ENCODE measurements around the gene ERICH4.

The ERICH4 gene, protein sequence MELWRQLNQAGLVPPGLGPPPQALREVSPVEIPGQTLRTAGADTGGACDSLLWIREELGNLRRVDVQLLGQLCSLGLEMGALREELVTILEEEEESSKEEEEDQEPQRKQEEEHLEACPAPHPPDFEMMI

DNA sequence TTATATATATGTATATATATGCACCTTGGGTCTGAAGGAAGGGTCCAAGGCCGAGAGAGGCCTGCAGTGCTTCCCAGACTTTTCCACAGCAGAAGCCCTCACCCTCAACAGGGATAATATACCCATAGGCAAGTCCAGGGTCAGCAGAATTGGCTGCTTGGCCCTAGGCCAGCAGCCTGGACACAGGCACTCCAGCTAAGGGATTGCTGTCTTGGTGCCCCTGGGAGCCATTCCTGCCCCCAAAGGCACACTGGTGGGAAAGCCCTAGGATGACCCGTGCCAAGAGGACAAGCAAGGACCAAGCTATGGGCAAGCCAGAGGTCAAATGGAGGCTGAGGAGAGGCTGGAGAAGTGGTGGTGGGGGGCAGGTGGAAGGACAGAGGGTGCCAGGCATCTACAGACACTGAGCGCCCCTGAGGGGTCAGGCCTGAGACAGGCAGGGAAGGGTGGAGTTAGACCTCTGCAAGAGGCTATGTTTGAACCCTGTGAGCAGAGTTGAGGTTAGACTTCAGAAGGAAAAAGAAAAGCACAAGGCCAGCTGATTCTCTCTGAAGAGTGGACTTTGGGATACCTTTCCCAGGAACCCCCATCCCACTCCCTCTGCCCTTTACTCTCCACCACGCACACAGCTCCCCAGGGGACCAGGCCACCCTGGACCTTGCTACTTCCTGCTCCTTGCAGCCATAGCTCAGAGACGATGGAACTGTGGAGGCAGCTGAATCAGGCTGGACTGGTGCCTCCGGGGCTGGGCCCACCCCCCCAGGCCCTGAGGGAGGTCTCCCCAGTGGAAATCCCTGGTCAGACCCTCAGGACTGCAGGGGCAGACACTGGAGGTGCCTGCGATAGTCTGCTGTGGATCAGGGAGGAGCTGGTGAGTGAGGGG is at the start of gene ERICH4:
Gene ERICH4 (plus strand): TSS at position 684 of the 883 bp plus-strand sequence. CDS start 14 bp downstream, at position 698.
- no peak for TF ChIP-seq CTCF (conservative IDR thresholded peaks at IDR 0.05; ENCODE audit: low read depth, low read length)
- no peak within 1 kb of the TSS for H3K4me3 ChIP-seq (ENCODE audit: low read depth, low read length)
- DNase-seq (ENCODE audit: low read depth) = no peak

- no peak overlapping the region for H3K4me3 ChIP-seq (ENCODE audit: low read depth, low read length)
- no peak for DNase-seq (ENCODE audit: low read depth)
- no peak for TF ChIP-seq CTCF (conservative IDR thresholded peaks at IDR 0.05; ENCODE audit: low read depth, low read length)
These were observed 47.6 kb upstream of the ERICH4 start for GRCh38 chr19:41395355-41395754.

- peak within 1 kb of the TSS; percentile 83 for H3K4me3 ChIP-seq (ENCODE audit: low read depth, low read length)
- peak; percentile 100 for DNase-seq (ENCODE audit: low read depth)
- TF ChIP-seq CTCF (conservative IDR thresholded peaks at IDR 0.05; ENCODE audit: low read depth, low read length) = no peak
These were observed 45.6 kb upstream of the ERICH4 start, which contains the start of the genes BCKDHA and EXOSC5 for GRCh38 chr19:41397086-41398049. Gene BCKDHA (plus strand): TSS chr19:41397818. CDS start chr19:41397828, 10 bp downstream. Gene EXOSC5 (minus strand): TSS chr19:41397359. CDS start chr19:41397328, 31 bp downstream.

GRCh38 chr19:41398050-41398418 is 44.9 kb upstream of the ERICH4 start:
- TF ChIP-seq CTCF (conservative IDR thresholded peaks at IDR 0.05; ENCODE audit: low read depth, low read length) = no peak
- H3K4me3 ChIP-seq (ENCODE audit: low read depth, low read length) = peak overlapping the region; percentile 83
- DNase-seq (ENCODE audit: low read depth) = no peak

DNA sequence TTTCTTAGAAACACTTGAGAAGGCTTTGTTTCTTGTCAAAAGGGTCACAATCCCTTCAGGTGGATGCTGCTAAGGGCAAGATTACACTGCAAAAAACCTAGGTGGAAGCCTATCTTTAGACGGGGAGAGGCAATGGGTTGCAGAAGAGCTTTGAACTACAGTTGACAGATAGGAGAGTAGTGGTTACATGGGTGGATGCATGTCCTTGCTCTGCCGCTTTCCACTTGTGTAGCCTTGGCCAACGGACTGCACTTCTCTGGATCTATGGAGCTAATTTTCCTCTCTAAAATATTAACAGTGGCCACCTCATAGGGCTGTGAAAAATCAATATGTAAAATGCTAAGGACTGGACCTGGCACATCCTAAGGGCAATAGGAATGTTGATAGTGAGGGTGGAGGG is 44.4 kb upstream of the ERICH4 start:
- DNase-seq (ENCODE audit: low read depth) = no peak
- H3K4me3 ChIP-seq (ENCODE audit: low read depth, low read length) = peak overlapping the region; percentile 83
- no peak for TF ChIP-seq CTCF (conservative IDR thresholded peaks at IDR 0.05; ENCODE audit: low read depth, low read length)

- no peak for DNase-seq (ENCODE audit: low read depth)
- TF ChIP-seq CTCF (conservative IDR thresholded peaks at IDR 0.05; ENCODE audit: low read depth, low read length) = no peak
- H3K4me3 ChIP-seq (ENCODE audit: low read depth, low read length) = no peak overlapping the region
These were observed 43.9 kb upstream of the ERICH4 start for GRCh38 chr19:41399091-41399490.

Measured in choroid plexus epithelial cell (primary cell).